Muscle layer of duodenum (tissue), 2 donors: ENCODE data around the gene SPRR1A.

Source experiments
- H3K27ac ChIP-seq: one replicate; pipeline ENCODE4 v1.7.0; 2013; ENCODE audit warnings: mild to moderate bottlenecking, low read length
- H3K27me3 ChIP-seq: one replicate; pipeline ENCODE4 v1.7.0; 2013; ENCODE audit warnings: low read depth, mild to moderate bottlenecking, control low read depth, low read length
- H3K36me3 ChIP-seq, 2 donors: one replicate each; pipeline ENCODE4 v1.7.0; 2013; ENCODE audit warnings: low read length in 2 of 2, control low read depth in 1 of 2, mild to moderate bottlenecking in 1 of 2; ENCODE audit not compliant: insufficient read depth in 2 of 2, control insufficient read depth in 1 of 2
- H3K4me1 ChIP-seq, 2 donors: one replicate each; pipeline ENCODE4 v1.7.0; 2013; ENCODE audit warnings: low read length in 2 of 2, mild to moderate bottlenecking in 2 of 2, control low read depth in 1 of 2, moderate library complexity in 1 of 2; ENCODE audit not compliant: insufficient read depth in 2 of 2, control insufficient read depth in 1 of 2
- H3K4me3 ChIP-seq, 2 donors: one replicate each; pipeline ENCODE4 v1.7.0; 2013; ENCODE audit warnings: low read length in 2 of 2, low read depth in 1 of 2, mild to moderate bottlenecking in 1 of 2
- H3K9me3 ChIP-seq, 2 donors: one replicate each; pipeline ENCODE4 v1.7.0; 2013; ENCODE audit warnings: low read length in 2 of 2, control low read depth in 1 of 2, mild to moderate bottlenecking in 1 of 2; ENCODE audit not compliant: control insufficient read depth in 1 of 2
- donor health status: healthy.

The SPRR1A gene

GRCh38 chr1:152983743-152984142 is at the start of gene SPRR1A:
TSS of gene SPRR1A (plus strand) at chr1:152984081. CDS start at chr1:152985231, 1,150 bp downstream.
- no peaks in the 10 kb centered on the region for H3K4me1 ChIP-seq
- H3K4me3 ChIP-seq, result no peak within 1 kb of the TSS
- H3K27me3 ChIP-seq, result no peaks in the 10 kb centered on the region
- H3K27ac ChIP-seq, result no peak within 1 kb of the TSS
- no peaks in the 10 kb centered on the region for H3K9me3 ChIP-seq
- no peaks in the 10 kb centered on the region for H3K36me3 ChIP-seq

GRCh38 chr1:152940614-152941013 is 43.3 kb upstream of the SPRR1A start:
- H3K27ac ChIP-seq, result no peak overlapping the region
- no peaks in the 10 kb centered on the region for H3K9me3 ChIP-seq

GRCh38 chr1:152941037-152941711 is 42.7 kb upstream of the SPRR1A start:
- no peaks in the 10 kb centered on the region for H3K4me1 ChIP-seq
- H3K4me3 ChIP-seq, result no peak overlapping the region
- no peaks in the 10 kb centered on the region for H3K27me3 ChIP-seq
- no peak overlapping the region for H3K27ac ChIP-seq
- H3K36me3 ChIP-seq, result no peaks in the 10 kb centered on the region
- no peaks in the 10 kb centered on the region for H3K9me3 ChIP-seq

More at GRCh38 chr1:152940614-152941013, 43.3 kb upstream of the SPRR1A start:
- Histone ChIP-seq H3K36me3 (no peaks in the 10 kb centered on the region), H3K4me3 (no peak overlapping the region), H3K27me3 (no peaks in the 10 kb centered on the region), H3K4me1 (no peaks in the 10 kb centered on the region)

- no peak overlapping the region for H3K27ac ChIP-seq
- no peaks in the 10 kb centered on the region for H3K9me3 ChIP-seq
- no peaks in the 10 kb centered on the region for H3K4me1 ChIP-seq
- no peak overlapping the region for H3K4me3 ChIP-seq
- no peaks in the 10 kb centered on the region for H3K36me3 ChIP-seq
- no peaks in the 10 kb centered on the region for H3K27me3 ChIP-seq
Observed at GRCh38 chr1:152942161-152942560, 41.7 kb upstream of the SPRR1A start.

GRCh38 chr1:152946248-152946647 is 37.6 kb upstream of the SPRR1A start:
- H3K27ac ChIP-seq, result no peak overlapping the region
- H3K36me3 ChIP-seq, result no peaks in the 10 kb centered on the region
- H3K4me3 ChIP-seq, result no peak overlapping the region
- H3K4me1 ChIP-seq, result no peaks in the 10 kb centered on the region
- no peaks in the 10 kb centered on the region for H3K9me3 ChIP-seq
- no peaks in the 10 kb centered on the region for H3K27me3 ChIP-seq

GRCh38 chr1:152946651-152947256 is 37.1 kb upstream of the SPRR1A start, which contains the start of gene SPRR5:
TSS of gene SPRR5 (plus strand) at chr1:152947206. CDS start at chr1:152948555, 1,349 bp downstream.
- H3K4me3 ChIP-seq, result no peak within 1 kb of the TSS
- H3K36me3 ChIP-seq, result no peaks in the 10 kb centered on the region
- no peaks in the 10 kb centered on the region for H3K9me3 ChIP-seq
- no peaks in the 10 kb centered on the region for H3K27me3 ChIP-seq
- no peaks in the 10 kb centered on the region for H3K4me1 ChIP-seq
- no peak within 1 kb of the TSS for H3K27ac ChIP-seq

GRCh38 chr1:152951711-152952110 is 32.2 kb upstream of the SPRR1A start:
- no peak overlapping the region for H3K4me3 ChIP-seq
- no peaks in the 10 kb centered on the region for H3K27me3 ChIP-seq
- H3K9me3 ChIP-seq, result no peaks in the 10 kb centered on the region
- H3K4me1 ChIP-seq, result no peaks in the 10 kb centered on the region
- H3K36me3 ChIP-seq, result no peaks in the 10 kb centered on the region
- H3K27ac ChIP-seq, result no peak overlapping the region

GRCh38 chr1:152953761-152954160 is 30.1 kb upstream of the SPRR1A start:
- Histone ChIP-seq H3K27me3 (no peaks in the 10 kb centered on the region), H3K9me3 (no peaks in the 10 kb centered on the region), H3K4me3 (no peak overlapping the region), H3K4me1 (no peaks in the 10 kb centered on the region), H3K27ac (no peak overlapping the region), H3K36me3 (no peaks in the 10 kb centered on the region)

- Histone ChIP-seq H3K27me3 (no peaks in the 10 kb centered on the region), H3K36me3 (no peaks in the 10 kb centered on the region), H3K4me1 (no peaks in the 10 kb centered on the region), H3K9me3 (no peaks in the 10 kb centered on the region), H3K4me3 (no peak overlapping the region), H3K27ac (no peak overlapping the region)
Observed at GRCh38 chr1:152954436-152954835, 29.4 kb upstream of the SPRR1A start.

GRCh38 chr1:152957561-152957960 is 26.3 kb upstream of the SPRR1A start:
- no peak overlapping the region for H3K27ac ChIP-seq
- H3K27me3 ChIP-seq, result no peaks in the 10 kb centered on the region
- H3K9me3 ChIP-seq, result no peaks in the 10 kb centered on the region
- H3K4me1 ChIP-seq, result no peaks in the 10 kb centered on the region
- H3K36me3 ChIP-seq, result no peaks in the 10 kb centered on the region
- no peak overlapping the region for H3K4me3 ChIP-seq

GRCh38 chr1:152959273-152959672 is 24.6 kb upstream of the SPRR1A start:
- Histone ChIP-seq H3K36me3 (no peaks in the 10 kb centered on the region), H3K9me3 (no peaks in the 10 kb centered on the region), H3K27me3 (no peaks in the 10 kb centered on the region), H3K27ac (no peak overlapping the region), H3K4me1 (no peaks in the 10 kb centered on the region), H3K4me3 (no peak overlapping the region)
